BE2C (cell line): ENCODE data around the gene FIP1L1.

Experiments used
- DNase-seq: peaks from one replicate; pipeline ENCODE4 v3.0.0-alpha.2; 2020
- H3K27me3 ChIP-seq: fragments of 250-450 bp; sonication (Bioruptor Pico); 2 replicates; pipeline ENCODE4 v1.5.1; 2020; ENCODE audit warnings: mild to moderate bottlenecking
- H3K36me3 ChIP-seq: fragments of 250-450 bp; sonication (Bioruptor Pico); 2 replicates; pipeline ENCODE4 v1.5.1; 2020; ENCODE audit warnings: mild to moderate bottlenecking
- H3K4me1 ChIP-seq: fragments of 250-450 bp; sonication (Bioruptor Pico); 2 replicates; pipeline ENCODE4 v1.5.1; 2020
- H3K4me3 ChIP-seq: 2 replicates; pipeline ENCODE4 v1.5.1; 2011; ENCODE audit warnings: low read depth, low read length
- H3K9me3 ChIP-seq: fragments of 250-450 bp; sonication (Bioruptor Pico); 2 replicates; pipeline ENCODE4 v1.5.1; 2020
- TF ChIP-seq, protein P1 (sequence below): IDR thresholded peaks from 2 replicates; pipeline ENCODE4 v1.5.1; 2012; ENCODE audit warnings: mild to moderate bottlenecking, low read depth, low read length

FIP1L1 gene

DNA sequence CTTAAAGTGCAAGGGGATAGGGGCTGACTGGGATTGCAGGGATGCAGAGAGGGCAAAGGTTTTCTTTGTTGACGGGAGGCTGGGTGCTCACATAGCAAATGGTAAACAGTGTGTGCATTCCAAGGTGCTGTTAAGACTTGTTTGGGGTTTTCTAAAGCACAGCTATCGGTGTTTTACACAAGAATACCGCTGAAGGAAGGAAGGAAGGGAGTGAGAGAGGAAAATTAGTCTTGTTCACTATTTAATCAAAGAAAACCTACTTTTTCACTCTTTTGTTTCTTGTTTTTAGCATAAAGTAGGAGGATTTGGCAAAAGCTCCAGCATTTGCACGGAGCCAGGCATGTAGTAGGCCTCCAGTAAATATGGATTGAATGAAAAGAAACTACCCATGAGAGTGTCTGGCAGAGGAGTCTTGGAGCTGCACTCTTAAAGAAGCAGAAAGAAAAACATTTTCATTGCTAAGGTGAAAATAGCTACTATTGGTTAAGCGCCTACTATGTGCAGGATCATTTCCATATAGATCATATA lies 99.7 kb downstream of the FIP1L1 start:
- Histone ChIP-seq H3K36me3 (no peaks in the 10 kb centered on the region), H3K4me3 (no peak overlapping the region), H3K9me3 (no peaks in the 10 kb centered on the region), H3K4me1 (no peaks in the 10 kb centered on the region), H3K27me3 (no peaks in the 10 kb centered on the region)
- TF ChIP-seq, protein P1, sequence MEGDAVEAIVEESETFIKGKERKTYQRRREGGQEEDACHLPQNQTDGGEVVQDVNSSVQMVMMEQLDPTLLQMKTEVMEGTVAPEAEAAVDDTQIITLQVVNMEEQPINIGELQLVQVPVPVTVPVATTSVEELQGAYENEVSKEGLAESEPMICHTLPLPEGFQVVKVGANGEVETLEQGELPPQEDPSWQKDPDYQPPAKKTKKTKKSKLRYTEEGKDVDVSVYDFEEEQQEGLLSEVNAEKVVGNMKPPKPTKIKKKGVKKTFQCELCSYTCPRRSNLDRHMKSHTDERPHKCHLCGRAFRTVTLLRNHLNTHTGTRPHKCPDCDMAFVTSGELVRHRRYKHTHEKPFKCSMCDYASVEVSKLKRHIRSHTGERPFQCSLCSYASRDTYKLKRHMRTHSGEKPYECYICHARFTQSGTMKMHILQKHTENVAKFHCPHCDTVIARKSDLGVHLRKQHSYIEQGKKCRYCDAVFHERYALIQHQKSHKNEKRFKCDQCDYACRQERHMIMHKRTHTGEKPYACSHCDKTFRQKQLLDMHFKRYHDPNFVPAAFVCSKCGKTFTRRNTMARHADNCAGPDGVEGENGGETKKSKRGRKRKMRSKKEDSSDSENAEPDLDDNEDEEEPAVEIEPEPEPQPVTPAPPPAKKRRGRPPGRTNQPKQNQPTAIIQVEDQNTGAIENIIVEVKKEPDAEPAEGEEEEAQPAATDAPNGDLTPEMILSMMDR: no peak
- no peak for DNase-seq

DNA sequence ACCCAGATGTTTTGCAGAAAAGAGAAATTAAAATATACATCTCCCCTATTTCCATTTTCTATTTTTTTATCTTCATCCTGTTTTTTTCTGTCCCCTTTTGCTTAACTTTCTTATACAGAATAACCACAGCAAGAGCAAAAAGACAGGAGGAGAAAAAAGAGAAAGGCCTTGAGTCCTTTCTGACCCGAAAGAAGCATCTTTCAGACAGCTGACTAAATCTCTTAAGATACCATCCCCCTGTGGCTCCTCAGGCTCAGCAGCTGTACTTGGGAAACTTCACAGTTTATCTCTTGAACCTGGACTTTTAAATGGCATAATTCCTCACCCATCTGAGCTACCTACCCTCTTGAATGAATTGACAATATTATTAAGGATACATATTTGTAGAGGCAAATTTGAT lies 100.2 kb downstream of the FIP1L1 start:
- Histone ChIP-seq H3K4me3 (no peak overlapping the region), H3K36me3 (no peaks in the 10 kb centered on the region), H3K9me3 (no peaks in the 10 kb centered on the region), H3K4me1 (no peaks in the 10 kb centered on the region), H3K27me3 (no peaks in the 10 kb centered on the region)
- DNase-seq: no peak
- TF ChIP-seq, protein P1: no peak

DNA sequence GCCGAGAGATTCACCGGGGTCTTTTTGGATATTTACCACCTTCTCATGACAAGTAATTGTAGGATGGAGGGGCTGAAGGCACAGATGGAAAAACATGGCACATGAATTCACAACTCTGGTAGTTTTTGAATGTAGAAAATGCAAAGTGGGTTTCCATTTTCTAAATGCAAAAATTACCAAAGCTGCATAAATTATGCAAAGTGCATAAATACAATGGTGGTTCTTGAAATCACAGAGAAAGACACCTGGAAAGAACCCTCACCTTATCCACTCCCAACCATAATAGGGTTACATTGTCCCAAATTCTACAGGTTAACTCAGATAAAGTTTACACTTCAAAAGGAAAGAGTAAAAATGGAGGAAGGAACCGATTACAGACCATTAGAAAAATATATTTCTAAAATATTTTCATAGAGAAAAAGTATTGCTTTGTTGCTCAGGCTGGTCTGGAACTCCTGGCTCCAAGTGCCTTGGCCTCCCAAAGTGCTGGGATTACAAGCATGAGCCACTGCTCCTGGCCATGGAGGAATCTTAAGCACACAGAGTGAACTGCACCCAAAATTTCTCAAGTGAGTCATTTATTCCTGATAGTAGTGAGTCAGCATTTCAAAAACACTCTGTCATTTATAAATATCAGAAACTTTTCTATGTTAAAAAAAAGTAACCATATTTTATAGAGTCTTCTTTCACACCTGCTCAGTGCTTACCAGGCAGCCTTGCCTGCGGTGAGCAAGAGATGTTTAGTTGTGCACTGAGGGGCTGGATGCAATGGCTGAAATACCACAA lies 101.4 kb downstream of the FIP1L1 start:
- TF ChIP-seq, protein P1: no peak
- no peaks in the 10 kb centered on the region for H3K36me3 ChIP-seq
- H3K27me3 ChIP-seq: no peaks in the 10 kb centered on the region
- no peak overlapping the region for H3K4me3 ChIP-seq
- H3K4me1 ChIP-seq: no peaks in the 10 kb centered on the region
- no peaks in the 10 kb centered on the region for H3K9me3 ChIP-seq
- DNase-seq: no peak

DNA sequence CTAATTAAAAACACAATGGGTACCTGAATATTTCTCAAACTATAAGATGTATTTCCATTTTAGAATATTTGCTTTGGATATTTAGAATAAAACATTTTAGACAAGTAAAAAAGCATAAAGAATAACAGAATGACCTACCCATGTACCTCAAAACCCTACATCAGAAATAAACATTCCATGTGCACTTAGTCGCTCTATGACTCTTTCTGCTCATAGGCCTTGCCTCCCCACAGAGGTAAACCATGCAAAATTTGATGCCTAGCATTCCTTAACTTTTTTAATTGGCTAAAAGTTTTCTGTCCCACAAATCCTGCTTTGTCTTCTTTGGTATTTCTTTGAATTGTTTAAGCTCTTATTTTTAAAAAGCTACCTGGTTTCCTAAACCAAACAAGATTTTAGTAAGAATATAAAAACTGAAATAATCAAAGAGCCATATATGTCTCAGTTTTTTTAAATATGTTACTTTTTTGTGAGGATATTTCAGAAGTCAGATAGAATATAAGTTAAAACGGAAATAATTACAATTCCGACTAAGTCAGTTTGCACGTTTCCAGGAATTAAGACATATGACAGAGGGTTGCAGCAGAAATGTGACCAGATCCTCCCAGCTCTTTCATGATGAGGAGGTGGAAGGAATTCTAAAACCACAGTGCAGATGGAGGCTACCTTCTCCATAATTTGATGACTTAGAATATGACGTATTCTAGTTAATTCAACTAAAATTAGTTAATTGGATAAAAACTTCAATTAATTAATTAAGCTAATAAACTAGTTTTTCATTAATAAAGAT lies 102.5 kb downstream of the FIP1L1 start:
- Histone ChIP-seq H3K27me3 (no peaks in the 10 kb centered on the region), H3K9me3 (no peaks in the 10 kb centered on the region), H3K4me1 (no peaks in the 10 kb centered on the region), H3K36me3 (no peaks in the 10 kb centered on the region), H3K4me3 (no peak overlapping the region)
- no peak for DNase-seq
- TF ChIP-seq, protein P1: no peak

DNA sequence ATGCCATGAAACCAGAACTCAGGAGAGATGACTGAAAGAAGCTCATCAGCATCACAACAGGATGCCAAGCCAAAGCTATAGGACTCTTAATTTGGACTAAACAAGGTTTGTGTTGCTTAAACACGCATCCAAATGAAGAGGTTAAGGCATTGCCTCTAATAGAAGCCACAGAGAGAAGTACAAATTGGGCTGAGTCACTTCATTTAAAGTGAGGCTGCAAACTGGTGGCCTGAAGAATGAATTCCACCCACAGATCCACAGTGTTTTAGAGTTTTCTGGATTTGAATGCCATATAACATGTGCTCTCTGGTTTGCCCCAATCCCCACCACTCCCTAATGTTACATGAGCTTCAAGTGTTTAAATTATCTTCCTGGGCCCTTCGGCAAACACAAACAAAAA lies 103.5 kb downstream of the FIP1L1 start:
- no peak for DNase-seq
- H3K27me3 ChIP-seq: no peaks in the 10 kb centered on the region
- H3K9me3 ChIP-seq: no peaks in the 10 kb centered on the region
- TF ChIP-seq, protein P1: no peak
- H3K4me1 ChIP-seq: no peaks in the 10 kb centered on the region
- H3K36me3 ChIP-seq: no peaks in the 10 kb centered on the region
- no peak overlapping the region for H3K4me3 ChIP-seq
